ENCODE data around the gene NFIA. TPM values are rescaled to one million over a fixed set of nuclear protein-coding genes. Genes with fewer than 3 reads are reported as not detected.

NFIA gene
- total and polyA plus RNA-seq, 10 of the 15 experiments (the other 5 are each of a cell fraction or from before 2014, with no cell fraction given): 0.10 to 0.16 TPM; not detected in 8

DNA sequence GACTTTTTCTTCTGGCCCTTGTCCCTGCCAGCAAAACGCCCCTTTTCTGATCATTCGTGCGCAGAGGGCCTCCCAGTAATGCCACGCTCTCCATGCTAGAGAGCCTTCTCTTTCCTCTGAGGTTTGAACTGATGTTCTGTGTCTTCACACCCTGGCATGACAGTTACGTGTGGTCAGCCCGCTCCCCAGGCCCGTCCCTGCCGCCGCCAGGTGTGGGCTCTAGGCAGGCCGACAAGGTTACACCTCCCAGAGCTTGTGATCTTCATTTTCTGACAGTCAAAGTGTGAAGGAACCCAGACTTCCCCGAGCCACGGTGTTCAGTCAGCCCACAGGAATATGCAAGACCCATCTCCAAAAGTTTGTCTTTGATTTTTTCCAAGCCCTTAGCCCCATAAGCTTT is 377.0 kb downstream of the NFIA start (continued):
- no peak for TF ChIP-seq HCFC1 (IDR thresholded peaks at IDR 0.05; ENCODE audit: low read length)
- TF ChIP-seq SPI1 (IDR thresholded peaks at IDR 0.05; ENCODE audit: borderline replicate concordance, insufficient read depth, low read depth, low read length): no peak
- TF ChIP-seq FOXM1 (IDR thresholded peaks at IDR 0.05; ENCODE audit: low read depth, low read length): no peak
- TF ChIP-seq SMAD5 (IDR thresholded peaks at IDR 0.05; ENCODE audit: low read depth): no peak
- TF ChIP-seq, protein P1, sequence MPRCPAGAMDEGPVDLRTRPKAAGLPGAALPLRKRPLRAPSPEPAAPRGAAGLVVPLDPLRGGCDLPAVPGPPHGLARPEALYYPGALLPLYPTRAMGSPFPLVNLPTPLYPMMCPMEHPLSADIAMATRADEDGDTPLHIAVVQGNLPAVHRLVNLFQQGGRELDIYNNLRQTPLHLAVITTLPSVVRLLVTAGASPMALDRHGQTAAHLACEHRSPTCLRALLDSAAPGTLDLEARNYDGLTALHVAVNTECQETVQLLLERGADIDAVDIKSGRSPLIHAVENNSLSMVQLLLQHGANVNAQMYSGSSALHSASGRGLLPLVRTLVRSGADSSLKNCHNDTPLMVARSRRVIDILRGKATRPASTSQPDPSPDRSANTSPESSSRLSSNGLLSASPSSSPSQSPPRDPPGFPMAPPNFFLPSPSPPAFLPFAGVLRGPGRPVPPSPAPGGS (IDR thresholded peaks at IDR 0.05; ENCODE audit: borderline replicate concordance, insufficient read depth, low read depth, low read length, poor library complexity, severe bottlenecking): no peak
- TF ChIP-seq, protein P2, sequence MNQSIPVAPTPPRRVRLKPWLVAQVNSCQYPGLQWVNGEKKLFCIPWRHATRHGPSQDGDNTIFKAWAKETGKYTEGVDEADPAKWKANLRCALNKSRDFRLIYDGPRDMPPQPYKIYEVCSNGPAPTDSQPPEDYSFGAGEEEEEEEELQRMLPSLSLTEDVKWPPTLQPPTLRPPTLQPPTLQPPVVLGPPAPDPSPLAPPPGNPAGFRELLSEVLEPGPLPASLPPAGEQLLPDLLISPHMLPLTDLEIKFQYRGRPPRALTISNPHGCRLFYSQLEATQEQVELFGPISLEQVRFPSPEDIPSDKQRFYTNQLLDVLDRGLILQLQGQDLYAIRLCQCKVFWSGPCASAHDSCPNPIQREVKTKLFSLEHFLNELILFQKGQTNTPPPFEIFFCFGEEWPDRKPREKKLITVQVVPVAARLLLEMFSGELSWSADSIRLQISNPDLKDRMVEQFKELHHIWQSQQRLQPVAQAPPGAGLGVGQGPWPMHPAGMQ (IDR thresholded peaks at IDR 0.05; ENCODE audit: borderline replicate concordance): no peak

DNA sequence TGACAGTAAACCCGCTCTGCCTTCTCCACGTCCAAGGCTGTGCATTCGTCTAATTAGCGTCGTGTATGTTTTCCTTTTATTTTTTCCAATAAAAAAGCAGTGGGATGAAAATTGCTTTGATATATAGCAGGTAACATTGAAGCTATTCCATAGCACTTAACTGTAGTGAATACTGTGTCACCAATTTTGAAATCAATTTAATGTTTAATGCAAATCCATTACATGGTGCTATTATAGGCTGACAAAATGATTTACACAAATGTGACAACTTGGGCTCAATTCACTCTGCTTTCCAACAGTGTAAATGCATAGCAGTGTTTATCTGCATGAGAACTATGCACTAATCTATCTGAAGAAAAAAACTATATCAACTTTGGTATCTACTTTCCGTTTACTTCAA is 377.8 kb downstream of the NFIA start:
- no peak for FAIRE-seq
- no peak overlapping the region for H3K9ac ChIP-seq (ENCODE audit: control insufficient read depth, insufficient read depth, low read length)
- no peak overlapping the region for H3K27ac ChIP-seq (ENCODE audit: control insufficient read depth, insufficient read depth)
- no peak overlapping the region for H3K4me2 ChIP-seq (ENCODE audit: control insufficient read depth, insufficient read depth)
- H3K27me3 ChIP-seq (replicated peaks in 1 of 2; ENCODE audit: control insufficient read depth in 2 of 2, insufficient read depth in 2 of 2, low read length in 1 of 2): no peaks in the 10 kb centered on the region; a peak in 1 of 4 replicates
- WGBS (ENCODE audit: insufficient coverage, insufficient replicate concordance, low lambda C conversion rate, missing lambda C conversion rate): 46% methylated on average over 6 of the region's 6 CpGs
- BruUV-seq (replicated peaks): no TSS peak
- intact Hi-C loops (cut with micrococcal nuclease; ENCODE audit: unreplicated experiment): no loop called here
- in situ Hi-C loops (cut with MboI): no loop called here
- DNase-seq (ENCODE audit: low read depth, low spot score): no peak
- H4K20me1 ChIP-seq (ENCODE audit: control insufficient read depth, insufficient read depth): no peaks in the 10 kb centered on the region
- RAD21 ChIA-PET (ENCODE audit: unreplicated experiment): no interaction called here
- POLR2A ChIA-PET: no interaction called here
- no peak for ATAC-seq
- CTCF ChIA-PET: no interaction called here
- no peaks in the 10 kb centered on the region for H3K79me2 ChIP-seq (ENCODE audit: control insufficient read depth, insufficient read depth, low read length)
- no peaks in the 10 kb centered on the region for H3K4me1 ChIP-seq (ENCODE audit: control insufficient read depth, insufficient read depth, low read length)
- H3K9me3 ChIP-seq (replicated peaks; ENCODE audit: control insufficient read depth, insufficient read depth, low read length): no peaks in the 10 kb centered on the region
- no peak overlapping the region for H3K4me3 ChIP-seq
- H2AFZ ChIP-seq (ENCODE audit: control insufficient read depth, low read depth, low read length): no peak overlapping the region
- SMC1A ChIA-PET (ENCODE audit: uncharacterized antibody, unreplicated experiment): interaction anchor here (0.6 kb wide), 1 partner anchor 614 kb away, joined by 3 read pairs; no protein-coding TSS in a partner anchor
- no peaks in the 10 kb centered on the region for H3K36me3 ChIP-seq (ENCODE audit: control insufficient read depth in 2 of 2, insufficient read depth in 2 of 2, low read length in 1 of 2)
- TF ChIP-seq RFX5 (IDR thresholded peaks at IDR 0.05; ENCODE audit: low read depth, low read length) (no peak), SRF (IDR thresholded peaks at IDR 0.05; ENCODE audit: low read depth in 2 of 2, low read length in 2 of 2) (no peak), GABPA (IDR thresholded peaks at IDR 0.05; ENCODE audit: low read depth) (no peak), NBN (IDR thresholded peaks at IDR 0.05) (no peak), DPF2 (IDR thresholded peaks at IDR 0.05) (no peak)
- TF ChIP-seq, protein P1 (IDR thresholded peaks at IDR 0.05; ENCODE audit: borderline replicate concordance, insufficient read depth, low read depth, low read length, poor library complexity, severe bottlenecking): no peak
- TF ChIP-seq, protein P3, sequence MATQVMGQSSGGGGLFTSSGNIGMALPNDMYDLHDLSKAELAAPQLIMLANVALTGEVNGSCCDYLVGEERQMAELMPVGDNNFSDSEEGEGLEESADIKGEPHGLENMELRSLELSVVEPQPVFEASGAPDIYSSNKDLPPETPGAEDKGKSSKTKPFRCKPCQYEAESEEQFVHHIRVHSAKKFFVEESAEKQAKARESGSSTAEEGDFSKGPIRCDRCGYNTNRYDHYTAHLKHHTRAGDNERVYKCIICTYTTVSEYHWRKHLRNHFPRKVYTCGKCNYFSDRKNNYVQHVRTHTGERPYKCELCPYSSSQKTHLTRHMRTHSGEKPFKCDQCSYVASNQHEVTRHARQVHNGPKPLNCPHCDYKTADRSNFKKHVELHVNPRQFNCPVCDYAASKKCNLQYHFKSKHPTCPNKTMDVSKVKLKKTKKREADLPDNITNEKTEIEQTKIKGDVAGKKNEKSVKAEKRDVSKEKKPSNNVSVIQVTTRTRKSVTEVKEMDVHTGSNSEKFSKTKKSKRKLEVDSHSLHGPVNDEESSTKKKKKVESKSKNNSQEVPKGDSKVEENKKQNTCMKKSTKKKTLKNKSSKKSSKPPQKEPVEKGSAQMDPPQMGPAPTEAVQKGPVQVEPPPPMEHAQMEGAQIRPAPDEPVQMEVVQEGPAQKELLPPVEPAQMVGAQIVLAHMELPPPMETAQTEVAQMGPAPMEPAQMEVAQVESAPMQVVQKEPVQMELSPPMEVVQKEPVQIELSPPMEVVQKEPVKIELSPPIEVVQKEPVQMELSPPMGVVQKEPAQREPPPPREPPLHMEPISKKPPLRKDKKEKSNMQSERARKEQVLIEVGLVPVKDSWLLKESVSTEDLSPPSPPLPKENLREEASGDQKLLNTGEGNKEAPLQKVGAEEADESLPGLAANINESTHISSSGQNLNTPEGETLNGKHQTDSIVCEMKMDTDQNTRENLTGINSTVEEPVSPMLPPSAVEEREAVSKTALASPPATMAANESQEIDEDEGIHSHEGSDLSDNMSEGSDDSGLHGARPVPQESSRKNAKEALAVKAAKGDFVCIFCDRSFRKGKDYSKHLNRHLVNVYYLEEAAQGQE (IDR thresholded peaks at IDR 0.05; ENCODE audit: low read depth, low read length): no peak
- TF ChIP-seq, protein P4, sequence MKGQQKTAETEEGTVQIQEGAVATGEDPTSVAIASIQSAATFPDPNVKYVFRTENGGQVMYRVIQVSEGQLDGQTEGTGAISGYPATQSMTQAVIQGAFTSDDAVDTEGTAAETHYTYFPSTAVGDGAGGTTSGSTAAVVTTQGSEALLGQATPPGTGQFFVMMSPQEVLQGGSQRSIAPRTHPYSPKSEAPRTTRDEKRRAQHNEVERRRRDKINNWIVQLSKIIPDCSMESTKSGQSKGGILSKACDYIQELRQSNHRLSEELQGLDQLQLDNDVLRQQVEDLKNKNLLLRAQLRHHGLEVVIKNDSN (IDR thresholded peaks at IDR 0.05; ENCODE audit: borderline replicate concordance, extremely low read length, insufficient read depth, low read depth, low read length): no peak

Data from GM12878 (cell line).